Ishikawa (cell line): ENCODE results near the gene PIP4P1.

Experiments used
- CEBPB ChIP-seq: IDR thresholded peaks from 2 replicates; pipeline ENCODE4 v1.6.1; 2012
- CREB1 ChIP-seq: IDR thresholded peaks from 2 replicates; pipeline ENCODE4 v1.6.1; 2012; ENCODE audit warnings: low read depth
- EP300 ChIP-seq: IDR thresholded peaks from 2 replicates; pipeline ENCODE4 v1.6.1; 2012; ENCODE audit warnings: borderline replicate concordance
- REST ChIP-seq: IDR thresholded peaks from 2 replicates; pipeline ENCODE4 v1.6.1; 2012; ENCODE audit warnings: low read depth, mild to moderate bottlenecking
- TCF12 ChIP-seq: IDR thresholded peaks from 2 replicates; pipeline ENCODE4 v1.6.1; 2012; ENCODE audit warnings: low read depth
- ZBTB7A ChIP-seq: IDR thresholded peaks from 2 replicates; pipeline ENCODE4 v1.6.1; 2012; ENCODE audit warnings: low read depth
- TF ChIP-seq, protein P1 (sequence below): IDR thresholded peaks from 2 replicates; pipeline ENCODE4 v1.6.1; 2012

DNA sequence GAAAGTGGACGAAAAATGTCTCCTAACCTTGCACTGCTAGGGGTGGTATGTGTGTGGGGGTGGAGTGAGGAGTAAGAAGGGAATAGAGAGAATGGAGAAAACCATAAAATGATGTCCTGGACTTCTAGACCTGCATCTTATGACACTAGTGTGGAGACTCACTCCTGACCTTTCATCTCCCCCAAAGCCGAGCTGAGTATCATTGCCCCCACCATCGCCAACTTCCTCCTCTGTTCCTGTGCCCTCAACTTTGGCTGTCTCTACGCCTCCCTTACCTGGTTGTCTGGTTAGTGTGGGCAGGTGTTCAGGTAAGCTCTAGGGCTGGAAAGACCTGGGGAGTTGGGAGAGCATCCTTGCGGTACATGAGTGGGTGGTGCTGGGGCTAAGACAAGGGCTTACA lies 20.8 kb downstream of the PIP4P1 start:
- TF ChIP-seq ZBTB7A (no peak), CREB1 (no peak), EP300 (no peak), REST (no peak), CEBPB (no peak), TCF12 (no peak)
- TF ChIP-seq, protein P1, sequence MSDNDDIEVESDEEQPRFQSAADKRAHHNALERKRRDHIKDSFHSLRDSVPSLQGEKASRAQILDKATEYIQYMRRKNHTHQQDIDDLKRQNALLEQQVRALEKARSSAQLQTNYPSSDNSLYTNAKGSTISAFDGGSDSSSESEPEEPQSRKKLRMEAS: no peak
